ENCODE measurements around the gene ATG7.

DNA sequence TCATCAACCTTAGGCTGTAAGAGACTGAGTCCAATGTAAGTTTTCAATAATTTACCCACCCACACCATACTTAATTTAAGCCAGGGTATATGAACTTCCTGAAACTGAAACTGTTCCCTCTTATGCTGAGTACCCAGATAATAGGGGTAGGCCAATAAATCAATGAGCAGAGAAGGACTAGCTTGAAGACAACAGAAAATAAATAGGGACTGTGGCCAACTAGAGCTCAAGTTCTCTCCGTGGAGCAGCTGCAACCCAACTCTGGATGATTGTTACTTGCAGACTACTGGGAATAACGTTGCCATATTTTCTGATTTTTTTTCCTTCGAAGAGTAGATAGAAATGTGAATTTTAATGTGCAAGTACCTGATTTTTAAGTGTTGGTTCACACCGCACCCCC is 128.0 kb downstream of the ATG7 start:
- TF ChIP-seq POLR2AphosphoS5 (IDR thresholded peaks at IDR 0.05; ENCODE audit: low read depth, low read length) (no peak), POLR2A (IDR thresholded peaks at IDR 0.05; ENCODE audit: low read depth, low read length) (no peak), TAF1 (IDR thresholded peaks at IDR 0.05; ENCODE audit: borderline replicate concordance, low read depth, low read length) (no peak)

Data from GM12892 (cell line).